BJ (cell line): ENCODE measurements around the gene FMR1. TPM values are rescaled to one million over a fixed set of nuclear protein-coding genes. Genes with fewer than 3 reads are reported as not detected.

ENCODE experiments used
- CTCF ChIA-PET: fragments of 350-600 bp; formaldehyde crosslinking; extraction: SDS; loops from one replicate; lab custom pipeline; 2021; ENCODE audit warnings: antibody characterized with exemption, inconsistent platforms; lab: Yijun Ruan, JAX
- POLR2A ChIA-PET: fragments of 300-600 bp; sonication (Branson Sonifier 250); formaldehyde crosslinking; extraction: SDS; loops from one replicate; lab custom pipeline; 2021; ENCODE audit warnings: antibody characterized with exemption; lab: Charles Lee
- DNase-seq: peaks from one replicate; pipeline ENCODE4 v3.0.0-alpha.2; 2011; ENCODE audit warnings: low read depth
- H3K27me3 ChIP-seq: 2 replicates; pipeline ENCODE4 v1.6.0; 2011; ENCODE audit warnings: low read length; ENCODE audit not compliant: control insufficient read depth, insufficient read depth
- H3K36me3 ChIP-seq: 2 replicates; pipeline ENCODE4 v1.5.1; 2011; ENCODE audit warnings: low read length; ENCODE audit not compliant: control insufficient read depth, insufficient read depth
- H3K4me3 ChIP-seq: 2 replicates; pipeline ENCODE4 v1.5.1; 2011; ENCODE audit warnings: low read depth, mild to moderate bottlenecking, control low read depth, low read length
- polyA plus RNA-seq: library from polyadenylated mRNA; depleted of rRNA; stranded (reverse); fragments of >200 nt; gene quantifications from 2 replicates; pipeline ENCODE4 v1.2.3, GENCODE V29; 2011
- TF ChIP-seq, protein P1 (sequence below): IDR thresholded peaks from 2 replicates; pipeline ENCODE4 v1.5.1; 2011; ENCODE audit warnings: low read depth, mild to moderate bottlenecking, control low read depth, inconsistent platforms, low read length, moderate library complexity; ENCODE audit not compliant: insufficient read depth

The FMR1 gene
- polyA plus RNA-seq, 1 experiment: 9.1 TPM

DNA sequence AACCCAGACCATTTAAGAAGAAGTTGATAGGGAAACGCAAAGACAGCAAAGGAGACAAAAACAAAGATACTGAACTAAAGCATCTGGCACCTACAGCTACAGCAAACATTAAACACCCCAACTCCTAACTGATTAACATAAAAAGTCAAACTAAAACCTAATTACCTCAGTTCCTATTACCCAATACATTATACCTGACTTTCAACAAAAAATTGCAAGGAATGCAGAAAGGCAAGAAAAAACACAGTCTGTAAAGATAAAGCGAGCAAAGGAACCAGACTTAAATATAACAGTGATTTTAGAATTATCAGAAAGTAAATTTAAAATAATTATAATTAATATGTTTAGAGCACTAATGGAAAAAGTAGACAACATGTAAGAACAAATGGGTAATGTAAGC is 9.4 kb upstream of the FMR1 start:
- Histone ChIP-seq H3K36me3 (no peaks in the 10 kb centered on the region), H3K27me3 (no peaks in the 10 kb centered on the region), H3K4me3 (no peak overlapping the region)
- DNase-seq: no peak
- CTCF ChIA-PET: no interaction called here
- POLR2A ChIA-PET: no interaction called here
- TF ChIP-seq, protein P1, sequence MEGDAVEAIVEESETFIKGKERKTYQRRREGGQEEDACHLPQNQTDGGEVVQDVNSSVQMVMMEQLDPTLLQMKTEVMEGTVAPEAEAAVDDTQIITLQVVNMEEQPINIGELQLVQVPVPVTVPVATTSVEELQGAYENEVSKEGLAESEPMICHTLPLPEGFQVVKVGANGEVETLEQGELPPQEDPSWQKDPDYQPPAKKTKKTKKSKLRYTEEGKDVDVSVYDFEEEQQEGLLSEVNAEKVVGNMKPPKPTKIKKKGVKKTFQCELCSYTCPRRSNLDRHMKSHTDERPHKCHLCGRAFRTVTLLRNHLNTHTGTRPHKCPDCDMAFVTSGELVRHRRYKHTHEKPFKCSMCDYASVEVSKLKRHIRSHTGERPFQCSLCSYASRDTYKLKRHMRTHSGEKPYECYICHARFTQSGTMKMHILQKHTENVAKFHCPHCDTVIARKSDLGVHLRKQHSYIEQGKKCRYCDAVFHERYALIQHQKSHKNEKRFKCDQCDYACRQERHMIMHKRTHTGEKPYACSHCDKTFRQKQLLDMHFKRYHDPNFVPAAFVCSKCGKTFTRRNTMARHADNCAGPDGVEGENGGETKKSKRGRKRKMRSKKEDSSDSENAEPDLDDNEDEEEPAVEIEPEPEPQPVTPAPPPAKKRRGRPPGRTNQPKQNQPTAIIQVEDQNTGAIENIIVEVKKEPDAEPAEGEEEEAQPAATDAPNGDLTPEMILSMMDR: no peak

DNA sequence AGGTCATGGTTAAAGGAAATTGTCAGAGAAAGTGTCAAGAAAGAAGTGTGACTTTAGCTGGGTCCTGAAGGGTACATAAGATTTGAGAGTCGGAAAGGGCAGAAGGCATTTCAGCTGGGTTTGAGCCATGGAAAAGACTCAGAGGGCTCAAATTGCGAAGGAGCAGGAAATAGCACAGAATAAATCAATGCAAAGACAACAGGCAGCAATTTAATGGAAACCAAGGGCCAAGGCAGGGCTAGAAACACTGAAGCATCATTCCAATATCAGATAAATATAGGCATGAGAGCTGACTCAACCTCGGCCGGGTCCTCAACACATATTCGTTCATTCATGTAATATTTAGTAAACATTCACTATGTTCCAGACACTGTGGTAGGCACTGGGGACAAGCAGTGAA is 3.6 kb upstream of the FMR1 start:
- TF ChIP-seq, protein P1: no peak
- no peak for DNase-seq
- Histone ChIP-seq H3K36me3 (no peaks in the 10 kb centered on the region), H3K4me3 (no peak overlapping the region), H3K27me3 (no peaks in the 10 kb centered on the region)
- ChIA-PET POLR2A (no interaction called here), CTCF (no interaction called here)

DNA sequence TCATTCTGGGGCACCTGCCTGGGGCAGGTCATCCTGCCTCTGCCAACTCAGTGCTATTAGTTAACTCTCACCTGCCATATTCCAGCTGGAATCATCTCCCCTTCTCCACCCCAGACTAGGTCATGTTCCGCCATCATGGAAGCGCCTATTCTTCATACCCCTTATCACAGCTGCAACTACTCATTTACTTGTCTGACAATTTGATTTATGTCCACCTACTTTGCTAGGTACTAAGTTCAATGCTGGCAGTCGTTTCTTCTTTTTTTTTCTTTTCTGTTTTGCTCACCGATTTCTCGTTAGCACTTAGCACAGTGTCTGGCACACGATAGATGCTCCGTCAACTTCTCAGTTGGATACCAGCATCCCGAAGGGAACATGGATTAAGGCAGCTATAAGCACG is 1.1 kb upstream of the FMR1 start:
- Histone ChIP-seq H3K4me3 (no peak overlapping the region), H3K27me3 (no peaks in the 10 kb centered on the region), H3K36me3 (no peaks in the 10 kb centered on the region)
- TF ChIP-seq, protein P1: no peak
- ChIA-PET POLR2A (no interaction called here), CTCF (interaction anchor here (0.6 to 1.0 kb wide), 2 partner anchors 9 to 961 kb away, joined by 3 read pairs; no protein-coding TSS in a partner anchor)
- no peak for DNase-seq

- H3K36me3 ChIP-seq: no peaks in the 10 kb centered on the region
- POLR2A ChIA-PET: interaction anchor here (1.0 kb wide), 1 partner anchor 46 kb away, joined by 3 read pairs; no protein-coding TSS in a partner anchor
- peak overlapping the region; percentile 73 for H3K4me3 ChIP-seq
- CTCF ChIA-PET: no interaction called here
- H3K27me3 ChIP-seq: no peaks in the 10 kb centered on the region
- DNase-seq: no peak
- TF ChIP-seq, protein P1: no peak
Observed at GRCh38 chrX:147912093-147912801, 528 bp downstream of the FMR1 start.

GRCh38 chrX:147913570-147913969 is 1.9 kb downstream of the FMR1 start:
- DNase-seq: no peak
- TF ChIP-seq, protein P1: no peak
- ChIA-PET CTCF (no interaction called here), POLR2A (no interaction called here)
- peak overlapping the region; percentile 73 for H3K4me3 ChIP-seq
- H3K36me3 ChIP-seq: no peaks in the 10 kb centered on the region
- H3K27me3 ChIP-seq: no peaks in the 10 kb centered on the region
